ENCODE measurements around the gene ZNF366. TPM values are rescaled to one million over a fixed set of nuclear protein-coding genes. Genes with fewer than 3 reads are reported as not detected.

ZNF366 gene
- polyA plus RNA-seq, 3 donors = 0.05 to 1.2 (median 0.76) TPM

GRCh38 chr5:72474046-72474500 is 33.1 kb downstream of the ZNF366 start:
- H3K36me3 ChIP-seq (replicated peaks in 1 of 2; ENCODE audit: control insufficient read depth in 1 of 2, insufficient read depth in 2 of 2, low read length in 2 of 2) = no peaks in the 10 kb centered on the region
- Mint-ChIP-seq H3K4me3 (no peak overlapping the region), H3K27ac (peak overlapping the region in 1 of 7 donors; percentile 86), H3K27me3 (ENCODE audit: low read depth in 3 of 3) (no peaks in the 10 kb centered on the region), H3K9me3 (peaks cover 0 to 12% (median 6%) of the 10 kb centered on the region in 7 donors), H3K36me3 (peaks cover 1 to 16% of the 10 kb centered on the region in 2 donors), H3K4me1 (peaks cover 44% of the 10 kb centered on the region)
- WGBS (ENCODE audit: insufficient coverage) = no CpG with 5 or more reads among the region's 1 CpG
- no peak overlapping the region for H3K9ac ChIP-seq (ENCODE audit: insufficient read depth, low read length, poor library complexity, severe bottlenecking)
- no peak overlapping the region for H3K27ac ChIP-seq (ENCODE audit: low read depth in 1 of 2, low read length in 2 of 2)
- H3K27me3 ChIP-seq (ENCODE audit: control insufficient read depth in 2 of 2, insufficient read depth in 2 of 2, low read length in 2 of 2) = no peaks in the 10 kb centered on the region
- peaks cover 0 to 5% of the 10 kb centered on the region in 2 donors for H3K9me3 ChIP-seq (replicated peaks in 1 of 2; ENCODE audit: control insufficient read depth in 1 of 2, insufficient read depth in 1 of 2, low read length in 2 of 2)
- H3K79me2 ChIP-seq (ENCODE audit: insufficient read depth, low read length) = no peaks in the 10 kb centered on the region
- no peak overlapping the region for H2AFZ ChIP-seq (ENCODE audit: insufficient read depth, low read depth, low read length, poor library complexity, severe bottlenecking)
- H3K4me3 ChIP-seq (replicated peaks in 1 of 3; ENCODE audit: low read depth in 2 of 3, low read length in 3 of 3) = no peak overlapping the region
- no peak for DNase-seq
- H4K20me1 ChIP-seq (ENCODE audit: insufficient read depth, low read length) = no peaks in the 10 kb centered on the region
- intact Hi-C loops (cut with micrococcal nuclease) = no loop called here
- peaks cover 42 to 54% of the 10 kb centered on the region in 2 donors for H3K4me1 ChIP-seq (ENCODE audit: control insufficient read depth in 1 of 2, insufficient read depth in 2 of 2, low read length in 2 of 2)
- H3K4me2 ChIP-seq (replicated peaks; ENCODE audit: extremely low read depth, low read length, poor library complexity, severe bottlenecking) = no peak overlapping the region
- TF ChIP-seq, protein P1, sequence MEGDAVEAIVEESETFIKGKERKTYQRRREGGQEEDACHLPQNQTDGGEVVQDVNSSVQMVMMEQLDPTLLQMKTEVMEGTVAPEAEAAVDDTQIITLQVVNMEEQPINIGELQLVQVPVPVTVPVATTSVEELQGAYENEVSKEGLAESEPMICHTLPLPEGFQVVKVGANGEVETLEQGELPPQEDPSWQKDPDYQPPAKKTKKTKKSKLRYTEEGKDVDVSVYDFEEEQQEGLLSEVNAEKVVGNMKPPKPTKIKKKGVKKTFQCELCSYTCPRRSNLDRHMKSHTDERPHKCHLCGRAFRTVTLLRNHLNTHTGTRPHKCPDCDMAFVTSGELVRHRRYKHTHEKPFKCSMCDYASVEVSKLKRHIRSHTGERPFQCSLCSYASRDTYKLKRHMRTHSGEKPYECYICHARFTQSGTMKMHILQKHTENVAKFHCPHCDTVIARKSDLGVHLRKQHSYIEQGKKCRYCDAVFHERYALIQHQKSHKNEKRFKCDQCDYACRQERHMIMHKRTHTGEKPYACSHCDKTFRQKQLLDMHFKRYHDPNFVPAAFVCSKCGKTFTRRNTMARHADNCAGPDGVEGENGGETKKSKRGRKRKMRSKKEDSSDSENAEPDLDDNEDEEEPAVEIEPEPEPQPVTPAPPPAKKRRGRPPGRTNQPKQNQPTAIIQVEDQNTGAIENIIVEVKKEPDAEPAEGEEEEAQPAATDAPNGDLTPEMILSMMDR (IDR thresholded peaks at IDR 0.05) = no peak

DNA sequence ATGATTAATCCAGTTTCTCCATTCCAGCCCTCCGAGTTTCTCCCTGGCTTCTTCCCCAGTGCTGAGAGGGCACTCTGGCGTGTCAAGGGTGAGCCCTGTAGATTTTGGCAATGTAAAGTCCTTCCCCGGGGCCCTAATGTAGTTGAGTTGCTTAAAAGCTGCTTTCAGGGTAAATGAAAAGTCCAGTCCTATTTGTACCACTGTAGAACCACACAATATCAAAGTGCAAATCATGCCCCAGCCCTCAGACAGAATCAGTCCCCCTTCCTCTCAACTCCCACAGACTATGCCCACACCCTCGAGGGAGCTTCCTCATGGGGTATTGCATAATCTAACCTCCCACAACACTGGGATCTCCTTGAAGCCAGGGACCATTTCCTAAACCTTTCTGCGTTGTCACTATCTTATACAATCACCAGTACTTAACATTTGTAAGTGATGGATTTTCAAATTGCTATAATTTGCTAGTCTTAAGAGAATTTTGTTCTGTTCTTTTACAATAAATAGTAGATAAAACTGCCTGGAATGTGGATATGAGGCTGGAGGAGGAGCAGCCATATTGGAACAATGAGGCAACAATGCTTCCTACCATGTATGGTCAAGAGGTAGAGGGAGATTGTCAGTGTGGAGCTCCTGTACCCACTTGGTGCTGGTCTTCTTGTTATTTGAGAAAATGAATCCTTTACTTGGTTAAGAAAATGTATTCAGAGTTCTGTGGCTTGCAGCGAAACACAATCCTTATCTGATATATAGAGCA is 34.4 kb downstream of the ZNF366 start:
- H3K9ac ChIP-seq (ENCODE audit: insufficient read depth, low read length, poor library complexity, severe bottlenecking) = peak overlapping the region; percentile 5
- H3K27ac ChIP-seq (ENCODE audit: low read depth in 1 of 2, low read length in 2 of 2) = peak overlapping the region; percentile 76 to 78
- H2AFZ ChIP-seq (ENCODE audit: insufficient read depth, low read depth, low read length, poor library complexity, severe bottlenecking) = peak overlapping the region; percentile 9
- no peaks in the 10 kb centered on the region for H3K27me3 ChIP-seq (ENCODE audit: control insufficient read depth in 2 of 2, insufficient read depth in 2 of 2, low read length in 2 of 2)
- TF ChIP-seq, protein P1 (IDR thresholded peaks at IDR 0.05) = no peak
- intact Hi-C loops (cut with micrococcal nuclease) = no loop called here
- peaks cover 54 to 67% of the 10 kb centered on the region in 2 donors for H3K4me1 ChIP-seq (ENCODE audit: control insufficient read depth in 1 of 2, insufficient read depth in 2 of 2, low read length in 2 of 2)
- no peaks in the 10 kb centered on the region for H3K36me3 ChIP-seq (replicated peaks in 1 of 2; ENCODE audit: control insufficient read depth in 1 of 2, insufficient read depth in 2 of 2, low read length in 2 of 2)
- peaks cover 55% of the 10 kb centered on the region for H3K4me1 Mint-ChIP-seq
- peak overlapping the region; percentile 39 to 75 for H3K4me3 Mint-ChIP-seq
- peaks cover 0 to 12% (median 6%) of the 10 kb centered on the region in 7 donors for H3K9me3 Mint-ChIP-seq
- peak overlapping the region; percentile 86 to 94 (median 92) for H3K27ac Mint-ChIP-seq
- H3K4me3 ChIP-seq (replicated peaks in 1 of 3; ENCODE audit: low read depth in 2 of 3, low read length in 3 of 3) = peak overlapping the region in 2 of 3 experiments; percentile 32 to 48
- DNase-seq = peak; percentile 49 to 83 (median 69)
- H3K4me2 ChIP-seq (replicated peaks; ENCODE audit: extremely low read depth, low read length, poor library complexity, severe bottlenecking) = peak overlapping the region; percentile 46
- peaks cover 1 to 16% of the 10 kb centered on the region in 2 donors for H3K36me3 Mint-ChIP-seq
- no peaks in the 10 kb centered on the region for H4K20me1 ChIP-seq (ENCODE audit: insufficient read depth, low read length)
- peaks cover 0 to 5% of the 10 kb centered on the region in 2 donors for H3K9me3 ChIP-seq (replicated peaks in 1 of 2; ENCODE audit: control insufficient read depth in 1 of 2, insufficient read depth in 1 of 2, low read length in 2 of 2)
- whole genome bisulfite sequencing (ENCODE audit: insufficient coverage) = 0% methylated on average over 1 of the region's 6 CpGs
- H3K79me2 ChIP-seq (ENCODE audit: insufficient read depth, low read length) = no peaks in the 10 kb centered on the region
- H3K27me3 Mint-ChIP-seq (ENCODE audit: low read depth in 3 of 3) = no peaks in the 10 kb centered on the region

All from CD14-positive monocyte (primary cell).